ENCODE data around the gene KAT7.
A peak's percentile ranks its signal among the peaks of the same experiment; 100 is the strongest.

KAT7 gene

DNA sequence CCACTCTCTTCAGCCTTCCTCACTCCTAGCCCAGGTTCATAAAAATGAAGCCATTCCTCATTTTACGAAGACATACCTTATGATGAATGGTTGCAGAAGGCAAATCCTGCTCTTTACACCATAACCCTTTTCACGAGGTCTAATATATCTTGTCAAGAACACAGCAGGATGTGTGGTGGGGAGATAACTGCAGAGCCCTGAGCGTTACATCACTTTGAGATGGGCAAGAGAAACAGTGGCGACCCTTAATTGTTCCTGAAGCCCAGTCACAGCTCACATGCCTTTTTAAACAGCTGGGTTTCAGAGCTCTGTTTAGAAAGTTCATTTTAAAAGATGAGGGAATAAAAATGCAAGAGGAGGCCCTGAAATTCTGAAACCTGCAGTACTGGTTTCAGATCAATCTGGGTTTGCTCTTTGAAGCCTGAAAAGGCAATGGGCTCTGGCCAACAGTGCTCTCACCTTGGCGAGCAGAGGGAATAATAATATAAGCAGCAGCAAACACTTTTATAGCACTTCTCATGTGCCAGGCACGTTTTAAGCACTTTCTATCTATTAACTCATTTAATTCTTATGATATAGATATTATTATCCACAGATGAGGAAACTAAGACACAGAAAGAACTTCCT is 27.4 kb upstream of the KAT7 start:
- no peak for DNase-seq

- no peak for DNase-seq
Observed at GRCh38 chr17:49762151-49762941, 26.1 kb upstream of the KAT7 start.

- DNase-seq: peak; percentile 87
Observed at GRCh38 chr17:49763735-49764558, 24.5 kb upstream of the KAT7 start, which contains the start of gene FAM117A. TSS of gene FAM117A (minus strand) at chr17:49764131. CDS start at chr17:49764087, 44 bp downstream.

- no peak for DNase-seq
Observed at GRCh38 chr17:49764559-49765180, 23.8 kb upstream of the KAT7 start.

GRCh38 chr17:49766918-49767530 is 21.5 kb upstream of the KAT7 start:
- DNase-seq: no peak

DNA sequence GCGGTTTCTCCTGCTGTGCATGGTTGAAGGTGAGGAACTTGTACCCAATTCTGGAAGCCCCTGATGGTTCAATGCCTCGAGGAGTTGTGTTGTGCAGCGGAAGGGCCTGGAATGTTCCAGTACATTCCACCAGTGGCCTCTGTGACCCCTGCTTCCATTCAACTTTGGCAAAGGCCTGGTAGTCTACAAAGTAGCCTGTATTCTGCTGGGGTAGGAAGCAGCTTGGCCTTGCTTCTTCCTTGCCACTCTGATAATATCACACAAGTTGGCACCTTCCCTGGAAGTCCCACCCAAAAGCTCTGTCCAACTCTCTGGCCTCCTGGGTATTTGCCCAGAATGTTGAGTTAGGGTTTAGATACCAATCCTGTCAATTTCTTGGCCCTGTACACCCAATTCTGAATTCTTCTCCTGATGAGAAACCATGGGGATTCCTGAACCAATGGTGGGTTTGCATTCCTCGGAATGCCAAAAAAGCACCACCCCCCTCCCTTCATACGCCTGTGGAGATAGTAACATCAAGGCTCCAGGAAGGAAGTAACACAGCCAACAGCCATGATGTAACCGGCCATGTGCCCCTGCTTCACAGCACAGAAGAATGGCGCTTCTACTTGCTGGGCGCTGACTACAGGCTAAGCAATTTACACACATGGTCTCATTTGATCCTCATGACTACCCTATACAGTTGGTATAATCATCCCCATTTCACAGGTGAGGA is 12.8 kb upstream of the KAT7 start:
- no peak for DNase-seq

GRCh38 chr17:49776551-49777300 is 11.8 kb upstream of the KAT7 start:
- DNase-seq: no peak

GRCh38 chr17:49777563-49777962 is 10.9 kb upstream of the KAT7 start:
- DNase-seq: no peak

GRCh38 chr17:49779156-49779738 is 9.2 kb upstream of the KAT7 start:
- no peak for DNase-seq

GRCh38 chr17:49779739-49780231 is 8.7 kb upstream of the KAT7 start:
- DNase-seq: no peak

GRCh38 chr17:49783071-49783715 is 5.3 kb upstream of the KAT7 start:
- DNase-seq: no peak

DNA sequence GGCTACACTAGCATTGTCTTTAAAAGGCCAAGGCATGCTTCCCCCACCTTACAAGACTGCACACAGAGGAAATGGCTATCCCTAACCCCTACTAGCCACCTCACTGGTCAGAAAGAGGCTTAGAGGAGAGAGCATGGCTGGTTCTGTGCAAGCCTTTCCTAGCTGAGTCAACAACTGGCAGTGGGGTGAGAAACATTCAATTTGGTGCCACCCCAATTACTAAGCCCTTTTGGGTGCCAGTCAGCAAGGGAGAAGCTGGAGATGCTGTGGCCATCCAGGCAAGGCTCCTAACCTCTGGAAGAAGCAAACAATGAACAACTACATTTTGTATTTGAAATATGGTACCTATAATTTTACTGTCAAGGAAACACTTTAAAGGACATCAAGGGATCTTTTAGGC is 4.7 kb upstream of the KAT7 start:
- no peak for DNase-seq

DNA sequence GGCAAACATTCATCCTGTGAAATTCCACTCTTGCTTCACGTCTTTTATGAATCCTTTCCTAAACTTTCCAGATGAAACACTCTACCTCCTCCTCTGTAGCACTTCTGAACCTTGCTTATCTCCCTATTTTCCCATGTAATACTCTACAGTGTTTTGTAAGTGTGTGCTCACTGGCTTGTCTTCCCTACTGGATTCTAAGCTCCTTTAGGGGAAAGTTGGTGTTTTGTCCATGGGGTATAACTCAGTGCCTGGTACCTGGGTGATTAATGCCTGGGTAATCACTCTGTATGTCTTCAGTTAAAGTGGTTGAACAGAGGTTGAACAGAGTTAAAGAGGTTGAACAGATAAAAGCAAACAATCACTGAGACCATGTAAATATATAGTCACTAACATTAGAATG is 3.8 kb upstream of the KAT7 start:
- DNase-seq: no peak

- DNase-seq: peak; percentile 6
Observed at GRCh38 chr17:49787884-49788477, 500 bp upstream of the KAT7 start.

GRCh38 chr17:49789243-49789578 is 730 bp downstream of the KAT7 start:
- DNase-seq: no peak

DNA sequence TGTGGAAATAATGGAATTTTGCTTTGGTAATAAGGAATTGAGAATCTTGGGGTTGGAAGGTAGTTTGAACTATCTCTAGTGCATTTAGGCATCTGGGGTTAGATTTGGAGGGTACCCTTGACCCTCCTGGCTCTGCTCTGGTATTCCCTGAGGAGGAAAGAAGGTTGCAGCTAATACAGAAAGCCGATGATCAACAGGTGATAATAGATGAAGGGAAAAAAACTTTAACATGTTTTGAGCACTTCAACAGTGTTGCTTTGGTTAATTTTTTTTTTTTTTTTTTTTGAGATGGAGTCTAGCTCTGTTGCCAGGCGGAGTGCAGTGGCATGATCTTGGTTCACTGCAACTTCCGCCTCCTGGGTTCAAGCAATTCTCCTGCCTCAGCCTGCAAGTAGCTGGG is 4.8 kb downstream of the KAT7 start:
- no peak for DNase-seq

- no peak for DNase-seq
Observed at GRCh38 chr17:49795372-49795771, 6.9 kb downstream of the KAT7 start.

DNA sequence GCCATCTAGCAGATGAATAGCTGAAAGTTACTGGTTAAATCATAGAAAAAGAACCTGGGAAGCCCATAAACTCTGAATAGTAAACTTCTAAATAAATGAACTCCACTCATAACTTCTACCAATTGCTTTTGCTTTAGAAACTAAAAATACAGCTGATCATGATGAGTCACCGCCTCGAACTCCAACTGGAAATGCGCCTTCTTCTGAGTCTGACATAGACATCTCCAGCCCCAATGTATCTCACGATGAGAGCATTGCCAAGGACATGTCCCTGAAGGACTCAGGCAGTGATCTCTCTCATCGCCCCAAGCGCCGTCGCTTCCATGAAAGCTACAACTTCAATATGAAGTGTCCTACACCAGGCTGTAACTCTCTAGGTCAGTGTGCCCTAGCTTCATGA is 9.7 kb downstream of the KAT7 start:
- DNase-seq: no peak

DNA sequence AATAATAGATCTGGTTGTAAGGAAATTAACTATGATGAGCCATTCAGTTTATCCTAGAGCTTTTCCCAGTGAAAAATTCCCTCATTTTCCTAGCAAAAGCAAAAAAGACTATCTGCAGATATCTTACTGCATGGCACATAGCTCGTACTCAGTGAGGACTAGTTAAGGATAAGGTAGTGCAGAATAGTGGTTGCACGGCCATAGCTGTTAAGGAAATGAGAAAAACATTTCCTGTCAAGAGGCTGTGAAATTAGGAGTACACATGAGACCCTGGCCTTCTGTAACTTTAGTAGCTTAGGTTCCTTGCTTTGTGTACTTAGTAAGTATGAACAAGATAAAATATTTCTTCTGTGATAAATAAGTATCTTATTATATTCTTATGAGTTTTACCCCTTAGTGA is 10.3 kb downstream of the KAT7 start:
- DNase-seq: no peak

DNA sequence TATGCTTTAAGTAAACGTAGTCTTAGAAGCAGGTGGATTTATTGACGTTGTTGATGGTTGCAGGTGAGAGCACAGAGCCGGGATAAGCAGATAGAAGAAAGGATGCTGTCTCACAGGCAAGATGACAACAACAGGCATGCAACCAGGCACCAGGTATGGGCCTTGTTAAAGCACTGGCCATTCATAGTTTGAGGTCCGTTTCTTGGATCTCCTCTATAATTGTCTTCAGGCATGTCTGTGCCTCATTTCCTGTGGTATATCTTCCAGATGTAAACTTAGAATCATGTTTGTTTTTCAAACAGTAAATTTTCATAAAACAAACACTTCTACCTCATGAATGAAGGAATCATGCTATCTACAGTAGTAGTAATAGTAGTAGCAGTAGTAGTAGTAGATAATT is 20.6 kb downstream of the KAT7 start:
- no peak for DNase-seq
